ENCODE results near the gene ATF7IP. TPM values are rescaled to one million over a fixed set of nuclear protein-coding genes. Genes with fewer than 3 reads are reported as not detected.

ATF7IP gene
- polyA plus RNA-seq, 1 of the 3 experiments (the other 2 are of a cell fraction), result 2.8 TPM

DNA sequence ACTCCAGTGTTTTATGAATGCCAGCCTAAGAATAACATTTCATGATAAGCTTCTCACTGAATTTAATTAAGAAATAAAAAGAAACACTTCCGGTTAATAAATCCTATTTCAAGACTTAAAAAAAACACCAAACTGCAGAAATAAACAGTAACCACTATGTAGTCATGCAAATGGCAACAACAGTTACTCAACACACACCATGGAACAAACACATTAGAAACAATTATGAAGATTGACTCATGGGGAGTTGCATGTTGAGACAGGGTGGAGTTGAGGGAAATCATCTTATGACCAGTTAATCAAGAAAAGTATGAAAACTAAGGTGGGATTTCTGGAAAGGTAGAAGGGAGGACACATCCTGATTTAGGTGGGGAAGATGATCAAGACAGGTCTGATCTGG is 149.5 kb downstream of the ATF7IP start:
- Histone ChIP-seq H3K9me2 (no peaks in the 10 kb centered on the region), H3F3A (replicated peaks; ENCODE audit: insufficient read depth) (no peaks in the 10 kb centered on the region), H3K4me2 (no peak overlapping the region), H3K4me3 (ENCODE audit: low read depth in 2 of 2, low read length in 1 of 2) (no peak overlapping the region), H3K36me3 (replicated peaks in 1 of 2; ENCODE audit: control insufficient read depth in 1 of 2, insufficient read depth in 2 of 2, low read length in 1 of 2) (no peaks in the 10 kb centered on the region), H4K20me1 (ENCODE audit: insufficient read depth) (no peaks in the 10 kb centered on the region), H3K9ac (no peak overlapping the region), H3K27me3 (ENCODE audit: insufficient read depth) (no peaks in the 10 kb centered on the region), H3K9me3 (no peaks in the 10 kb centered on the region), H3K79me2 (ENCODE audit: insufficient read depth) (no peaks in the 10 kb centered on the region), H3K4me1 (ENCODE audit: control insufficient read depth in 1 of 2, insufficient read depth in 2 of 2, low read depth in 1 of 2, low read length in 1 of 2) (no peaks in the 10 kb centered on the region), H3K27ac (ENCODE audit: low read depth in 2 of 2, low read length in 1 of 2) (no peak overlapping the region), H2AFZ (ENCODE audit: low read depth) (no peak overlapping the region)
- CTCF ChIA-PET, result interaction anchor here (1.1 kb wide), 1 partner anchor 277 kb away, joined by 4 read pairs; no protein-coding TSS in a partner anchor
- no peak for TF ChIP-seq FOSL2 (IDR thresholded peaks at IDR 0.05; ENCODE audit: borderline replicate concordance, low read depth)
- TF ChIP-seq POLR2AphosphoS5 (IDR thresholded peaks at IDR 0.05; ENCODE audit: low read depth, low read length), result no peak
- no peak for TF ChIP-seq MEF2A (IDR thresholded peaks at IDR 0.05; ENCODE audit: borderline replicate concordance, low read depth)
- no peak for TF ChIP-seq MXI1 (IDR thresholded peaks at IDR 0.05; ENCODE audit: low read depth, low read length)
- 16% methylated on average over 1 of the region's 1 CpG for WGBS (ENCODE audit: low lambda C conversion rate)
- POLR2A ChIA-PET, result no interaction called here
- no peak for DNase-seq

DNA sequence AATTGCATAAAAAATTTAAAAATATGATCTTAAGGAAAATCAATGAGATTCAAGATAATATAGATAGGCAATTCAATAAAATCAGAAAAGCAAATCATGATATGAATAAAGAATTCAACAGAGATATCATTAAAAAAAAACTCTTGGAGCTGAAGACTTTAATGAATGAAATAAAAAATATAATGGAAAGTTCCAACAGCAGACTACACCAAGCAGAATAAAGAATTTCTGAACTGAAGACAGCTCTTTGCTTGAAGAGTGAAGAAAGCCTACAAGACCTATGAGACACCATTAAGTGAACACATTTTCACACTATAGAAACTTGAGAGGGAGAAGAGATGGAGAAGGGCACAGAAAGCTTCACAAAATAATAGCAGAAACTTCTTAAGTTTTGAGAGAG is 156.3 kb downstream of the ATF7IP start:
- Histone ChIP-seq H3K9ac (no peak overlapping the region), H3K36me3 (replicated peaks in 1 of 2; ENCODE audit: control insufficient read depth in 1 of 2, insufficient read depth in 2 of 2, low read length in 1 of 2) (no peaks in the 10 kb centered on the region), H3K9me3 (peaks cover 15% of the 10 kb centered on the region; the same call in 1 of the 2 replicates), H2AFZ (ENCODE audit: low read depth) (no peak overlapping the region), H3K27ac (ENCODE audit: low read depth in 2 of 2, low read length in 1 of 2) (no peak overlapping the region), H3F3A (replicated peaks; ENCODE audit: insufficient read depth) (no peaks in the 10 kb centered on the region), H3K27me3 (ENCODE audit: insufficient read depth) (no peaks in the 10 kb centered on the region), H3K4me3 (ENCODE audit: low read depth in 2 of 2, low read length in 1 of 2) (no peak overlapping the region), H3K4me2 (no peak overlapping the region), H3K79me2 (ENCODE audit: insufficient read depth) (no peaks in the 10 kb centered on the region), H3K9me2 (no peaks in the 10 kb centered on the region), H3K4me1 (ENCODE audit: control insufficient read depth in 1 of 2, insufficient read depth in 2 of 2, low read depth in 1 of 2, low read length in 1 of 2) (no peaks in the 10 kb centered on the region), H4K20me1 (ENCODE audit: insufficient read depth) (no peaks in the 10 kb centered on the region)
- no peak for DNase-seq
- TF ChIP-seq YY1 (IDR thresholded peaks at IDR 0.05; ENCODE audit: low read depth) (no peak), GABPA (IDR thresholded peaks at IDR 0.05; ENCODE audit: low read depth) (no peak), SIN3A (IDR thresholded peaks at IDR 0.05; ENCODE audit: borderline replicate concordance, low read depth, low read length) (no peak), MEF2A (IDR thresholded peaks at IDR 0.05; ENCODE audit: borderline replicate concordance, low read depth) (no peak), FOSL2 (IDR thresholded peaks at IDR 0.05; ENCODE audit: borderline replicate concordance, low read depth) (no peak), SMC3 (IDR thresholded peaks at IDR 0.05; ENCODE audit: low read depth, low read length) (no peak), TCF12 (IDR thresholded peaks at IDR 0.05) (no peak), TEAD4 (IDR thresholded peaks at IDR 0.05; ENCODE audit: borderline replicate concordance, insufficient read depth) (no peak), GATA2 (CRISPR knock-in tag; IDR thresholded peaks at IDR 0.05) (no peak), EP300 (IDR thresholded peaks at IDR 0.05; ENCODE audit: borderline replicate concordance in 1 of 2, low read depth in 1 of 2, low read length in 1 of 2) (no peak), RFX5 (IDR thresholded peaks at IDR 0.05; ENCODE audit: low read length) (no peak)
- TF ChIP-seq, protein P1, sequence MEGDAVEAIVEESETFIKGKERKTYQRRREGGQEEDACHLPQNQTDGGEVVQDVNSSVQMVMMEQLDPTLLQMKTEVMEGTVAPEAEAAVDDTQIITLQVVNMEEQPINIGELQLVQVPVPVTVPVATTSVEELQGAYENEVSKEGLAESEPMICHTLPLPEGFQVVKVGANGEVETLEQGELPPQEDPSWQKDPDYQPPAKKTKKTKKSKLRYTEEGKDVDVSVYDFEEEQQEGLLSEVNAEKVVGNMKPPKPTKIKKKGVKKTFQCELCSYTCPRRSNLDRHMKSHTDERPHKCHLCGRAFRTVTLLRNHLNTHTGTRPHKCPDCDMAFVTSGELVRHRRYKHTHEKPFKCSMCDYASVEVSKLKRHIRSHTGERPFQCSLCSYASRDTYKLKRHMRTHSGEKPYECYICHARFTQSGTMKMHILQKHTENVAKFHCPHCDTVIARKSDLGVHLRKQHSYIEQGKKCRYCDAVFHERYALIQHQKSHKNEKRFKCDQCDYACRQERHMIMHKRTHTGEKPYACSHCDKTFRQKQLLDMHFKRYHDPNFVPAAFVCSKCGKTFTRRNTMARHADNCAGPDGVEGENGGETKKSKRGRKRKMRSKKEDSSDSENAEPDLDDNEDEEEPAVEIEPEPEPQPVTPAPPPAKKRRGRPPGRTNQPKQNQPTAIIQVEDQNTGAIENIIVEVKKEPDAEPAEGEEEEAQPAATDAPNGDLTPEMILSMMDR (IDR thresholded peaks at IDR 0.05), result no peak
- TF ChIP-seq, protein P2, sequence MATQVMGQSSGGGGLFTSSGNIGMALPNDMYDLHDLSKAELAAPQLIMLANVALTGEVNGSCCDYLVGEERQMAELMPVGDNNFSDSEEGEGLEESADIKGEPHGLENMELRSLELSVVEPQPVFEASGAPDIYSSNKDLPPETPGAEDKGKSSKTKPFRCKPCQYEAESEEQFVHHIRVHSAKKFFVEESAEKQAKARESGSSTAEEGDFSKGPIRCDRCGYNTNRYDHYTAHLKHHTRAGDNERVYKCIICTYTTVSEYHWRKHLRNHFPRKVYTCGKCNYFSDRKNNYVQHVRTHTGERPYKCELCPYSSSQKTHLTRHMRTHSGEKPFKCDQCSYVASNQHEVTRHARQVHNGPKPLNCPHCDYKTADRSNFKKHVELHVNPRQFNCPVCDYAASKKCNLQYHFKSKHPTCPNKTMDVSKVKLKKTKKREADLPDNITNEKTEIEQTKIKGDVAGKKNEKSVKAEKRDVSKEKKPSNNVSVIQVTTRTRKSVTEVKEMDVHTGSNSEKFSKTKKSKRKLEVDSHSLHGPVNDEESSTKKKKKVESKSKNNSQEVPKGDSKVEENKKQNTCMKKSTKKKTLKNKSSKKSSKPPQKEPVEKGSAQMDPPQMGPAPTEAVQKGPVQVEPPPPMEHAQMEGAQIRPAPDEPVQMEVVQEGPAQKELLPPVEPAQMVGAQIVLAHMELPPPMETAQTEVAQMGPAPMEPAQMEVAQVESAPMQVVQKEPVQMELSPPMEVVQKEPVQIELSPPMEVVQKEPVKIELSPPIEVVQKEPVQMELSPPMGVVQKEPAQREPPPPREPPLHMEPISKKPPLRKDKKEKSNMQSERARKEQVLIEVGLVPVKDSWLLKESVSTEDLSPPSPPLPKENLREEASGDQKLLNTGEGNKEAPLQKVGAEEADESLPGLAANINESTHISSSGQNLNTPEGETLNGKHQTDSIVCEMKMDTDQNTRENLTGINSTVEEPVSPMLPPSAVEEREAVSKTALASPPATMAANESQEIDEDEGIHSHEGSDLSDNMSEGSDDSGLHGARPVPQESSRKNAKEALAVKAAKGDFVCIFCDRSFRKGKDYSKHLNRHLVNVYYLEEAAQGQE (IDR thresholded peaks at IDR 0.05; ENCODE audit: low read depth, low read length), result no peak
- TF ChIP-seq, protein P3, sequence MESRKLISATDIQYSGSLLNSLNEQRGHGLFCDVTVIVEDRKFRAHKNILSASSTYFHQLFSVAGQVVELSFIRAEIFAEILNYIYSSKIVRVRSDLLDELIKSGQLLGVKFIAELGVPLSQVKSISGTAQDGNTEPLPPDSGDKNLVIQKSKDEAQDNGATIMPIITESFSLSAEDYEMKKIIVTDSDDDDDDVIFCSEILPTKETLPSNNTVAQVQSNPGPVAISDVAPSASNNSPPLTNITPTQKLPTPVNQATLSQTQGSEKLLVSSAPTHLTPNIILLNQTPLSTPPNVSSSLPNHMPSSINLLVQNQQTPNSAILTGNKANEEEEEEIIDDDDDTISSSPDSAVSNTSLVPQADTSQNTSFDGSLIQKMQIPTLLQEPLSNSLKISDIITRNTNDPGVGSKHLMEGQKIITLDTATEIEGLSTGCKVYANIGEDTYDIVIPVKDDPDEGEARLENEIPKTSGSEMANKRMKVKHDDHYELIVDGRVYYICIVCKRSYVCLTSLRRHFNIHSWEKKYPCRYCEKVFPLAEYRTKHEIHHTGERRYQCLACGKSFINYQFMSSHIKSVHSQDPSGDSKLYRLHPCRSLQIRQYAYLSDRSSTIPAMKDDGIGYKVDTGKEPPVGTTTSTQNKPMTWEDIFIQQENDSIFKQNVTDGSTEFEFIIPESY (IDR thresholded peaks at IDR 0.05; ENCODE audit: borderline replicate concordance, low read depth), result no peak
- TF ChIP-seq, protein P4, sequence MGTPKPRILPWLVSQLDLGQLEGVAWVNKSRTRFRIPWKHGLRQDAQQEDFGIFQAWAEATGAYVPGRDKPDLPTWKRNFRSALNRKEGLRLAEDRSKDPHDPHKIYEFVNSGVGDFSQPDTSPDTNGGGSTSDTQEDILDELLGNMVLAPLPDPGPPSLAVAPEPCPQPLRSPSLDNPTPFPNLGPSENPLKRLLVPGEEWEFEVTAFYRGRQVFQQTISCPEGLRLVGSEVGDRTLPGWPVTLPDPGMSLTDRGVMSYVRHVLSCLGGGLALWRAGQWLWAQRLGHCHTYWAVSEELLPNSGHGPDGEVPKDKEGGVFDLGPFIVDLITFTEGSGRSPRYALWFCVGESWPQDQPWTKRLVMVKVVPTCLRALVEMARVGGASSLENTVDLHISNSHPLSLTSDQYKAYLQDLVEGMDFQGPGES (IDR thresholded peaks at IDR 0.05; ENCODE audit: low read depth, low read length), result no peak
- TF ChIP-seq, protein P5, sequence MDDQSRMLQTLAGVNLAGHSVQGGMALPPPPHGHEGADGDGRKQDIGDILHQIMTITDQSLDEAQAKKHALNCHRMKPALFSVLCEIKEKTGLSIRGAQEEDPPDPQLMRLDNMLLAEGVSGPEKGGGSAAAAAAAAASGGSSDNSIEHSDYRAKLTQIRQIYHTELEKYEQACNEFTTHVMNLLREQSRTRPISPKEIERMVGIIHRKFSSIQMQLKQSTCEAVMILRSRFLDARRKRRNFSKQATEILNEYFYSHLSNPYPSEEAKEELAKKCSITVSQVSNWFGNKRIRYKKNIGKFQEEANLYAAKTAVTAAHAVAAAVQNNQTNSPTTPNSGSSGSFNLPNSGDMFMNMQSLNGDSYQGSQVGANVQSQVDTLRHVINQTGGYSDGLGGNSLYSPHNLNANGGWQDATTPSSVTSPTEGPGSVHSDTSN (IDR thresholded peaks at IDR 0.05), result no peak
- CTCF ChIA-PET, result no interaction called here
- POLR2A ChIA-PET, result no interaction called here
